ENCODE data around the gene FRS2.

FRS2 gene

DNA sequence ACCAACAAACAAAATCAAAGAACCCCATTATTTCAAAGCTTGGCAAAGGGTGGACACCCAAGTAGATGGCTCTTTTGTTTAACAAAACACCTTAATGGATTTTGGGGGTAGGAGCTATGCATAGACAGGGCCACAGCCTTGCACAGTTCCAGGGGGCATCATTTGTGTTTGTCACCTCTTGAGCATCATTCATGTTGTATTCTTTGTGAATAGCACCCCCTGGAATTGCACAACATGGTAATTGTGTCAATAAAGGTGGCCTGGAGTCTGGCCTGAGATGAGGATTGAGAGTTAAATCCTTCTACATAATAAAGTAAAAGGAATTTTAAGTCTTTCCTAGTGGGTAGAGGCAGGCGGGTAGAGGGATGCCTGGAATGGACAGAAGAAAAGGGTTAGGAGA is 3.3 kb upstream of the FRS2 start:
- DNase-seq (ENCODE audit: low spot score) = no peak

DNA sequence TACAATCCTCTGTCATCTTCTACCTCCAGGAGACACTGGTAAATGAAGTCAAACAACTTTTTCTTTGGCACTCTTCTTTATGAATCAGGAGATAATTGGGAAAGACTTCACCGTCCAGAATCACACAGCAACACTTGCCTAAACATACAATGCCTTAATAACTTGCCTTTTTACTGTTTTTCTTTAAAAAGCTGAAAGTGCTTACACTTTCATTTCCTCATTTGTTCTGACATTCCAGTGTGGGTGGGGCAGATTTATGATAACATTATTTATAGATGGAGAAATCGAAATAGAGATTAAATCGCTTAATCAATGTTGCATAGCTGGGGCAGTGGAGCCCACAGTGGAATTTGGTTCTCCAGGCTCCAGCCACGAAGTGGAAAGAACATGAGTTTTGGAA is 2.8 kb upstream of the FRS2 start:
- no peak for DNase-seq (ENCODE audit: low spot score)

DNA sequence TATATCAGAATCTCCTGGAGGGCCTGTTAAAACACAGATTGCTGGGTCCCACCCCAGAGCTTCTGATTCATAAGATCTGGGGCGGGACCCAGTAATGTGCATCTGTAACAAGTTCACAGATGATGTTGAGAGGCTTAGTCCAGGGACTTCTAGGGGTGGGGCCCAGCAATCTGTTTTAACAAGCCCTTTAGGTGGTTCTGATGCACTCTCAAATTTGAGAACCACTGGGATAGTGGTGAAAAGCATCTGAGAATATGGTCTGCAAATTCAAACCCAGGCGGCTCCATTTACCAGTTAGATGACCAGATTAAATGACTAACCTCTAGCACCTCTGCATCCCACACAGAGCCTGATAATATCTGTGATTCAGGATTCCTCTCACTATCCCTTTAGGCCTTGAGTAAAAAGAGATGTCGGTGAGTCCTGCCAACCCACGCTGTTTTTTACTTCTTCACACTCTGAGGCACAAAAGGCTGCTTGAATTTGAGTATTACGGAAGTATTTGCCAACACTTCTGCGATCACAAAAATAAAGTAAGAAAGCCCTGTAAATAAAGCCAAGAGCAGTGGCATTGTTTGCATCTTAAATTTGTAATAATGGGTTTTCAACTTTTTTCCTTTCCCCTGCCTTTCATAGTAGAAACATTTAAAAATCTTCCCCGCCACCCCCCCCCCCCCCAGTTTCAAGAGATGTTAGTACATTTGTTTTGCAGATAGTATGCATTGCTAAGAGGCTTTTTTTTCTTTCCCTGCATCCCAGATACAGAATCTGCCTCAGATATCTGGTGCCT is 1.8 kb upstream of the FRS2 start:
- DNase-seq (ENCODE audit: low spot score) = no peak

DNA sequence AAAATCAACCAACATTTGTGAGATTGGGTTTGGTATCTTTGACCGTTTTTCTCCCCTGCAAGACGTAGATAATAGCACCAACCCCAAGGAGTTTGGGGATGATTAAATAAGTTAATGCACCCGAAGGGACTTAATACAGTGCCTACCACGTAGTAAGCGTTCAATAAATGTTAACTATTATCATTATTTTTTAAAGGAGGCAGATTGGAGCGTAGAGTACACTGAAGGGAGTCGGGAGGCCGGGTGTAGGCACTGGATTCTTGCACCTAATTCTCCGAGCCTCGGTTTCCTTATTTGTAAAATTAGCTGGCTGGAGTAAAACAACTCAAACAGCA is 367 bp upstream of the FRS2 start:
- DNase-seq (ENCODE audit: low spot score) = no peak

DNA sequence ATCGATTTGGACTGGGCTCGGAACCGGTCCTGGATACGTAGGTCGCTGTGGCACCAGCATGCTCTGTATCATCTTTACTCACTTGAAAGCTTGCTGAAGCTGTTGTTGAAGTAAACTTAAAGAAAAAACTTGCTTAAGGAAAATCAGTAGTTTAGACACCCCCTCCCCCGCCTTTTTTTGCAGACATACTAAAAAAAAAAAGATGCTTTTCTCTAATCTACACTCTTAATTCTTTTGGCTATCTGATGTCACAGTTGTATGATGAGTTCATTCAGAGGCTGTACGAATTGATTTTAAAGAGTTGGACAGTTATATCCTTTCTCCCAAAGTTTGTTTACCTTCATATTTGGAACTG is 865 bp downstream of the FRS2 start:
- DNase-seq (ENCODE audit: low spot score) = no peak

DNA sequence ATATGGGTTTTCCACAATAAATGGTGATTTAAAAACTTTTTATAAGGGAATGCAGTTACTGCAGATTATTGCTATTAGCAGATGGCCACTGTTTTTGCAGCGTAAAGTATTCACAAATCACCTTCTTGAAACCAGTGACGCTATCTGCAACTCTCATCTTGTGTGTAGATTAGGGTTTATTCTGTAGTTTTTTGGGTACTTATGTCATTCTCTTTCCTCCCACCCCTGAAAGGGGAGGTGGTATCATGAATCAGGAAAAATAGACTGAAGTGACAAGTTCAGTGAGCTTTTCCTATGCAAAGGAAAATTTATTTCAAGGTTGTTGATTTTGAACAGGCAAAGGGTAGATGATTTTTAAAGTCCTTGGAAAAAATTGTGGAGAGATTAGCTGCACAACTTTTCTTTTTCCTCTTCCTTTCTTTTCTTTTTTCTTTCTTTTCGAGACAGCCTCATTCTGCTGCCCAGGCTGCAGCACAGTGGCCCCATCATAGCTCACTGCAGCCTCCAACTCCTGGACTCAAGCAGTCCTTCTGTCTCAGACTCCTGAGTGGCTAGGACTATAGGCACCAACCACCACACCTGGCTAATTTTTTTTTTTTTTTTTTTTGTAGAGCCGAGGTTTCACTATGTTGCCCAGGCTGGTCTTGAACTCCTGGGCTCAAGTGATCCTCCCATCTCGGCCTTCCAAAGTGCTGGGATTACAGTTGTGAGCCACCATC is 1.6 kb downstream of the FRS2 start:
- no peak for DNase-seq (ENCODE audit: low spot score)

DNA sequence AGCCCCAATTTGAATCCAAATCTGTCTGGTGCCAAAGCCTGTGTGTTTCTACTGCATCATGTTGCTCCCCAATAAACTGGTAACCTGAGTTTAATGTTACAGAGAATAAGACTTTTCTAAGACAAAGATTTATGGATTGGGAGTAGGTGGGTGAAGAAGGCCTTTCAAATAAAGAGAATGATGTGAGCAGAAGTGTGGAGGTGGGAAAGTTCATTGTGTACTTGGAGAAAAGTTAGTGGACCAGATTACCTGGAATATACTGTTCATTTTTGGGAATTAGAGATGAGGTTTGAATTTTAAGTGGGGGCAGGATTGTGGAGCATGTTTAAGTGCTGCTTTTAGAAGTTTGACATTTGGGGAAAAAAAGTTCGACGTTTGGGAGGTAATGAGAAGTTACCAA is 3.1 kb downstream of the FRS2 start:
- no peak for DNase-seq (ENCODE audit: low spot score)

DNA sequence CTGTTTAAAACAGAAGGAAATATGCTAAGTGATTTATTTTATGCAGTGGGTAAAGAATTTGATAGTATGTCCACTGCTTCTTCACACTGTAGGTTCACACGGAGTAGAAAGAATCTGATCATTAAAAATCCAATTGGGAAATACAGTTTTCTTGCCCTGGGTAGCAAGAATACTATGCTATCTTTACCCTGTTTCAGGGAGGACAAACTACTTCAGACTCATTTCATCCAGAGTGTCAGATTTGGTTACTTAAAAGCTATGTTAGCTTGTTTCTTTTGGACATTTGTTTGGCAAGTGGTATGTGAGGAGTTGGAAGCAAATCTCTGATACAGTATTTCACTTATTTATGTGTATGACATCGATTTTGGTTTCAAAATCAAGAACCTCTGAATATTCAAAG is 4.3 kb downstream of the FRS2 start:
- no peak for DNase-seq (ENCODE audit: low spot score)

DNA sequence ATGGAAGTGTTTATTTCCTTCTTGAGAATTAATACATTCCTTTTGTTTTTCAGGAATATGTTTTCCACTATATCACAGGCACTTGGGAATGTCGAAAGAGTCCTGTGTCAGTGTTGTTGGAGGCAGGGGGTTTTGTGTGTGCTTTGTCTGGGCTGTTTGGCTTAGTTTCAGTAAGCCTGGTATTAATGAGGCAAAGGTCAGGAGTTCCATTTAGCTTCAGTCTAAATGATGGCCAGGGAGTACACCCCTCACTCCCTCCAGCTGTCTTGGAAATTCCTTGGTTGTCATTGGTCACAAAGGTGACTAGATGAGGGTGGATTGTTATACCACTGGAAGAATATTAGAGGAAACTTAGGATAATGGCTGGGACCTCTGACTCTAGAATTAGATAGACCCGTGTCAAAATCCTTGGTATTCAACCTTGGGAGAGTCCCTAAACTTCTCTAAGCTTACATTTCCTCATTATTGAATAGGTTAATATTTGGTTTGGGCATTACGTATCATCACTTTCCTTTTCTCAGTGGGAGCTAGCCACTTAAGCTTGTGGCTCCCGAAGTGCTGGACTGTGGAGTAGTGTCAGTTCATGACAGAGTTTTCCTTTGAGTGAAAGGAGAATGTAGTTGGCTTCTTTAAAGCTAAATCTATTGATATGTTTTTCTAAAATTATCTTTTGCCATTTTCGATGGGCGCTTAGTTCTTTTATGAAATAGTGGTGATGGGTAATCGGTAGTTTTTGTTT is 5.2 kb downstream of the FRS2 start:
- DNase-seq (ENCODE audit: low spot score) = no peak

DNA sequence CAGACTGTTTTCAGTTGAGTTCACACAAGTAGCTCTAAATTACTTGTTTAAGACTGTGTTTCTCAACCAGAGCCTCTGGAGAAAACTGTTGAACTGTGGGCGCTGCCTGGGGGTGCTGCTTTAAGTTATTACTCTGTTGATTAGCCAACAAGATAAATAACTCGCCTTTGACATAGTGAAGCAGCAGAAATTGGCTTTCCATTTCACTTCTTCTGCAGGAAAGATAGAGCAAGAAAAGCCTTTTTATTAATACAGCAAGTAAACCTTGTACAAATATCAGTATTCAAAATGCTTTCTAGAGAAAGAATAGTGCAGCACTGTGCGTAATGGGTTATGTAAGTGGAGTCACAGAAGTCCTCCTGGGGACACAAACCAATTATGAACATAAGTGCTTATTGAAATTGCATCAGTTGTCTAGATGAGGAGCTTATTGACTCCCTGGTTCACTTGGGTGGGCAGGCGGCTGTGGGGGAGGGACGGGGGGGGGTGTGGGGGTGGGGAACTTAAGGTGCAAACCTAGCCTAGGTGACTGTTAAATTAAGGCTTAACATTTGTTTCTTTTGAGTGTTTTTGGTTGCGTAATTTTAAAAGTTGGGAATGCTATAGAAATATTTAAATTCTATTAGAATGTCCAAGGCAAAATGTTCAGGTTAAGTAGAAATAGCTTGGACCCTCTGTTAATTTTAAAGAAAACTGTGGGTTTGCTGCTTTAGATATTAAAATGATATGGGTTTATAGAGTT is 6.3 kb downstream of the FRS2 start:
- DNase-seq (ENCODE audit: low spot score) = no peak

DNA sequence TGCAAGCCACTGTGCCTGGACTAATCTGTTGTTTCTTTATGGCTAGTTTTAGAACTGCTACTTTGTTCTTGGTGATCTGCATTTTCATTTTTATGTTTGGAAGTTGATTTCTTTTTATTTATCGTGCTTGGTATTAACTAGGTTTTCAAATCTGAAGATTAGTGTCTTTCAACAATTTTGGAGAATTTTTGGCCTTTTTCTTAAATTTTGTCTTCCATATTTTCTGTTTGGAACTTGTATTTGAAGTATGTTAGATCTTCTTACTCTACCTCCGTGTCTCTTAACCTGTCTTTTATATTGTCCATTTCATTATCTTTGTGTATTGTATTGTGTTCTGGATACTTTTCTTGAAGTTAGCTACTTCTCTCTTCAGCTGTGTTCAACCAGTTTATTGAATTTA is 9.5 kb downstream of the FRS2 start:
- no peak for DNase-seq (ENCODE audit: low spot score)

DNA sequence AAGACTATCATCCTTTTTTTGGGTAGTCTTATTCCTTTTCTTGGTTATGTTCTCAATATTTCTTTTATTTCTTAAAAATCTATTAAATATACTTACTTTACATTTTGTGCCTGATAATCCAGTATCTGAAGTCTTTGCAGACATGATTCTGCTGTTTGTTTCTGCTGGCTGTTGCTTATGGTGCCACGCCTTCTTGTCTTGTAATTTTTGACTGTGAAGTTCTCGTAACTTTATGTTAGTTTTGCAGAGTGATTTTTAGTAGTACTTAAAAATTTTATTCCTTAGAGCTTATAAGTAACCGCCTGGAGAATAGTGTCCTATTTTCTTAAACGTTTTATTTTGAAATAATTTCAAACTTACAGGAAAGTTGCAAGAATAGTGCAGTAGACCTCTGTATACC is 10.5 kb downstream of the FRS2 start:
- no peak for DNase-seq (ENCODE audit: low spot score)

DNA sequence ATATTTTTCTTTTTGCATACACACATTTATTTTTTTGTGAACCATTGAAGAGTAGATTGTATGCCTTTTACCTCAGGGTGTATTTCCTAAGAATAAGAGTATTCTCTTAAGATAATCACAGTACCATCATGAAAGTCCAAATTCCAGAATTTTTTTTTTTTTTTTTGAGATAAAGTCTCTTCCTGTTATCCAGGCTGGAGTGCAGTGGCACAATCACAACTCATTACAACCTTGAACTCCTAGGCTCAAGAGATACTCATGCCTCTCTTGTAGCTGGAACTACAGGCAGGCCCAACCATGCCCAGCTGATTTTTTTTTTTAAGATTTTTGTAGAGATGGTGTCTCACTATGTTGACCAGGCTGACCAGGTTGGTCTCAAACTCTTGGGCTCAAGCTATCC is 10.9 kb downstream of the FRS2 start:
- DNase-seq (ENCODE audit: low spot score) = no peak

DNA sequence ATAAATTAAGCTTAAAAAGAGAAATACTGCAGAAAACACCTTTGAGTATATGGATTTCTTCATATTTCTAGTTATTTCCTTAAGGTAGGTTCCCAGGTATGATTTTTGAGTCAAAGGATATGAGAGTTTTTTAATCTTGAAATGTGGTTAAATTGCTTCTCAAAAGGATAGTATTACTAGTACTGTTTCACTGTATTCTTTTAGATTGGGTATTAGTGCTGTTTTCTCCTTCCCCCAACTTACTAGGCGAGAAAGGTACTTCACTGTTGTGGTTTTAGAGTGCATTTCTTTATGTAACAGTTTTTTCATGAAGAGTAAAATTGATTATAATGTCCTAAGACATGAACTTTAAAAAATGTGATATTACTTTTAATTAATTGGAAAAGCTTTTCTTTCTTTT is 13.5 kb downstream of the FRS2 start:
- DNase-seq (ENCODE audit: low spot score) = no peak

DNA sequence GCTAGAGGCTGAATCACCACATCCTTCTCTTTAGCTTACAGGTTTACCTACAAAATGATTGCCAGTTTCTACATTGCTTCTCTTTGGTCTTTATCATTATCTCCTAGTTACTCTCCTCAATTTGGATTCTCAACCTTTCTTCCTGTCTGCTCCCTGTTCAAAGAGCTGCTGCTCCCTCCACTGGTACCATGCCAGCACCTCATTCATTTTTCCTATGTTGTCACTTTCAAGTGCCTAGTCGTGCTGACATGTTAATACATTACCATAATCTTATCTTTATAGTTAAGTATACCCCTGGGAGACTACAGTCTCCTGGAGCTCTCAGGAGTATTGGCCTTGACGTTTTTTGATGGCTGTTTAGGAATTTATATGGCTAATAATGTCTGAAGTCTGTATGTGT is 14.2 kb downstream of the FRS2 start:
- DNase-seq (ENCODE audit: low spot score) = no peak

DNA sequence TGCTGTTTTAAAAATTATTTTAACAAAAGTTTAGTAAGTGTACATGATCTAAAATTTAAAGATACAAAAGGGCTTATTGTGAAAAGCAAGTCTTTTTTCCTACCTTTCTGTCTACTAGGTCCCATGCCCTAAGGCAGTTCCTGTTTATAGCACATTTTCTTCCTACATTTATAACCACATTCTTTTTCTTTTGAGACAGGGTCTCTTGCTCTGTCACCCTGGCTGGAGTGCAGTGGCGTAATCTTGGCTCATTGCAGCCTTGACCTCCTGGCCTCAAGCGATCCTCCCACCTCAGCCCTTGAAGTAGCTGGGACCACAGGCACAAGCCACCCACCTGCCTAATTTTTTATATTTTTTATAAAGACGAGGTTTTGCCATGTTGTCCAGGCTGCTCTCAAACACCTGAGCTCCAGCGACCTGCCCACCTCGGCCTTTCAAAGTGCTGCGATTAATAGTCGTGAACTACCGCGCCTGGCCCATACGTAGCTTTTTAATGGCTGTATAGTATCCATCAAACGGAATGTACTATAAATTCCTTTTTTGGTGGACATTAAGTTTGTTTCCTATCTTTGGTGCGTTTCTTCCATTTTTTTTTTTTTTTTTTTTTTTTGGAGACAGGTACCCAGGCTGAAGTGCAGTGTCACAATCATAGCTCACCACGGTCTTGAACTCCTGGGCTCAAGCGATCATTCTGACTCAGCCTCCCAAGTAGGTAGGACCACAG is 20.9 kb downstream of the FRS2 start:
- DNase-seq (ENCODE audit: low spot score) = no peak

DNA sequence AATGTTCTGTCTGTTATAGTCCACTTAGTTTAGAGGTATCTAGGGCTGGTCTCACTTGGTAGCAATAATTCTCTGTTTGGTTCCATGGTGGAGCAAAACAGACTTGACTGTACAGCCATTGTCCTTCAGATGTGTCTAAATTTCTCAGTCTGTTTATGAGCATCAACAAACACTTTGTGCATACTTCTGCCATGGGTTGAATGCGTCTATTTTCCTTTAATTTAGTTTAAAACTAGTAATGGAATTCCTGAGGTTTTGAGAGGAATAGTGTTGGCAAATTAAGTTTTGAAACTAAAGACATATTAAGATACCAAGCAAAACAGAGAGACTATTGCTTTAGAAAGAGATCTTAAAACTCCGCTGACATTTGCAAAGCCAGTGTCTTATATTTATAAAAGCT is 22.6 kb downstream of the FRS2 start:
- no peak for DNase-seq (ENCODE audit: low spot score)

DNA sequence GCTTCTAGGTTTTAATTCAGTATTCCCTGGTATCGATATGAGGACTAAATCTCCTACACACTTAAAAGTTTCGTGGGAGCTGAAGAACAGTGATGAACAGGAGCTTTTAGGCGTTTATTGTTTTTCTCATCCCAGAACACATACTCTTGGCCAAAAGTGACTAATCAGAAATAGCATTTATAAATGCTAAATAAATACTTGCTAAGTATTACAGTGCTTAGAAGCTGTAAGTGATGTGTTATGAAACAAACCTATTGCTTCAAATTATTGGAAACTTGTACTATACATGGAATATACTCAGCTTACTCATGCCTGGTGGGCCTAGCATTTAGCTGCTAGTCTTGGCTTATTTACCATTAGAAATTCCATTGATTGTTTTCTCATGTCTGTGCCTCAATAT is 24.9 kb downstream of the FRS2 start:
- DNase-seq (ENCODE audit: low spot score) = no peak

DNA sequence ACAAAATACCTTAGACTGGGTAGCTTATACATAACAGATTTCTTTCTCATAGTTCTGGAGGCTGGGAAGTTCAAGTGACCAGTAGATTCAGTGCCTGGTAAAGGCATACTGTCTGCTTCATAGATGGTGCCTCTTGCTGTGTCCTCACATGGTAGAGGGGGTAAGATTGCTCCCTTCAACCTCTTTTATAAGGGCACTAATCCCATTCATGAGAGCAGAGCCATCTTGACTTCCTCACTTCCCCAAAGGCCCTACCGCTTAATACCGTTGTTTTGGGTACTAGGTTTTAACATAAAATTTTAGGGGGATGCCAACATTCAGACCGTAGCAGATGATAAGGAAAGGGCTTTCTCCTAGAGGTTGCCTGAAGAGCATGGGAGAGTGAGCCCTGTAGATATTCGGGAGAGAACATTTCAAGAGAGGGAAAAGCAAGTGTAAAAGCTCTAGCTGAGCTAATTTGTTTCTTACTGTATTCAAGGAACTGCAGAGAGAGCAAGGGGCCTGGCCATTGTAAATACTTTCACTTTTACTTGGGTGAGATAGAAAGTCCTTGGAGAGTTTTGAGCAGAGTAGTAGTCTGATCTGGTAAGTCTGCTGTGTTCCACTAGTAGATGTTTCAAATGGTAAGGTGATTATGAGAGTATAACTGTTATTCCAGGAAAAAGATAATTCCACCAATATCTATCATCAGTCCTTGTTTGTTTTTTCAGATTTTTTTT is 27.3 kb downstream of the FRS2 start:
- no peak for DNase-seq (ENCODE audit: low spot score)

DNA sequence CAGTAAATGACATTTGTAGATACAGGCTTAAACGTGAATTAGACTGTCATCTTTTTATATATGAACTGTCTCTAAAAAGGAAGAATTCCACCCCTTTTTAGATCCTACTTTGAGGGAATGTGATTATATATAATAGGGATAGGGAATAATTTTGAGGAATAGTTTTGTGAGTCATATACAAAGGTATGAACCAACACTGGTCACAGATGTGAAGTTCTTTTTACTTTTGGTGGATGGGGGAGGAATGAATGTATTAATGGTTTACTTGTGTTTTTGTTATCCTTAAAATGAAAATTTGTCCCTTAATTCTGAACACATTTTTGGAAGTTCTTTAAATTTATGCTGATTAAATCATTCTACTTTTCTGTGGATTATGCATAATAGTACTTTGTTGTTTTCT is 30.4 kb downstream of the FRS2 start:
- DNase-seq (ENCODE audit: low spot score) = no peak

DNA sequence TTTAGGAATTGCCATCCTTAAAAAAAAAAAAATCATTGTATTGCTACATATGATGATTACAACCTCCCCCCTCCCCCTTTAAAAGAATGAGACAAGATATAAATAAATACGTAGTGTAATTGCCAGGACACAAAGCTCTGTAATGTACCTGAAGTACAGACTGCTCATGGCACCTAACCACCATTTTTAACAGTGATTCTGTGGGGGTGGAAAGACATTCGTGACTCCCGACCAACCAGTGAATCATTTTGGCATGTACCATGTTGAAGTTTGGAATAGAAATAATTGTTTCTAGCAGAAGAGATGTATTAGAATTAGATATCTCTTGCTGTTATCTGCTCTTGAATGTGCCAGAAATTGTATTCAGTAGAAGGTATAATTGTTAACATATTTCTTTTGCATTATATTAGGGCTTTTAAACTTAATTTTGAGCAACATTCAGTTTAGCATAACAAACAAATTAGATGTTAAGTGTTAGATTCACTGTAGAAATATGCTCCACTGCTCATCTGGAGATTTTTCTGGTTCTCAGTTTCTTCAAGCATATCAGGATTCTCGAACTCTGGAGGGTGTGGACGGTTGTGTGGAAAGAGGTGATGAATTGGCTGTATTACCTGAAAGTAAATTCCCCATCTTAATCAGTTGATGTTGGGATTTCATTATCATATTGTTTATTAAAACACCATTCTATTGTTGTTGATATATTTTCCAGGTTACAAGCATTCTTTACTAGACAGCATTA is 31.1 kb downstream of the FRS2 start:
- DNase-seq (ENCODE audit: low spot score) = no peak

Data from SW480 (cell line).